HepG2 (cell line): ENCODE data around the gene GFPT1. TPM values are rescaled to one million over a fixed set of nuclear protein-coding genes. Genes with fewer than 3 reads are reported as not detected.

Experiments
- ARHGAP35 ChIP-seq: sonication (generic); formaldehyde crosslinking; IDR thresholded peaks from 2 replicates; pipeline ENCODE4 v1.9.0; 2022; ENCODE audit warnings: mild to moderate bottlenecking, inconsistent platforms, moderate library complexity, missing genetic modification reagents, borderline replicate concordance
- BCL6 ChIP-seq: IDR thresholded peaks from 2 replicates; pipeline ENCODE4 v1.6.1; 2016; ENCODE audit warnings: missing genetic modification reagents, missing compliant biosample characterization
- CBX5 ChIP-seq: sonication (generic); formaldehyde crosslinking; IDR thresholded peaks from 2 replicates; pipeline ENCODE4 v1.4.0; 2020; ENCODE audit warnings: missing genetic modification reagents, borderline replicate concordance
- ELF3 ChIP-seq: IDR thresholded peaks from 2 replicates; pipeline ENCODE4 v1.6.1; 2016; ENCODE audit warnings: missing genetic modification reagents, missing compliant biosample characterization
- HDAC1 ChIP-seq: sonication (generic); formaldehyde crosslinking; IDR thresholded peaks from 2 replicates; pipeline ENCODE4 v1.5.1; 2020; ENCODE audit warnings: mild to moderate bottlenecking, missing genetic modification reagents
- ISL2 ChIP-seq: sonication (generic); formaldehyde crosslinking; IDR thresholded peaks from 2 replicates; pipeline ENCODE4 v1.5.0; 2020; ENCODE audit warnings: missing genetic modification reagents
- KAT7 ChIP-seq: IDR thresholded peaks from 2 replicates; pipeline ENCODE4 v1.6.1; 2018; ENCODE audit warnings: borderline replicate concordance, missing compliant biosample characterization
- MAFK ChIP-seq, 2 experiments: IDR thresholded peaks in 1 of 2; conservative IDR thresholded peaks in 1 of 2; 2 replicates each; pipeline ENCODE4 v1.6.1; 2011; ENCODE audit warnings: improper control_type of control experiment in 2 of 2, low read length in 2 of 2
- MED1 ChIP-seq: sonication (generic); formaldehyde crosslinking; IDR thresholded peaks from 2 replicates; pipeline ENCODE4 v1.4.0; 2020; ENCODE audit warnings: missing genetic modification reagents
- MEIS1 ChIP-seq: sonication (generic); formaldehyde crosslinking; IDR thresholded peaks from 2 replicates; pipeline ENCODE4 v1.9.0; 2021; ENCODE audit warnings: mild to moderate bottlenecking, missing genetic modification reagents, moderate library complexity, borderline replicate concordance
- MXD4 ChIP-seq: IDR thresholded peaks from 2 replicates; pipeline ENCODE4 v1.6.1; 2016; ENCODE audit warnings: mild to moderate bottlenecking, missing biosample characterization, missing genetic modification reagents
- RCOR2 ChIP-seq: IDR thresholded peaks from 2 replicates; pipeline ENCODE4 v1.6.1; 2016; ENCODE audit warnings: missing biosample characterization, missing genetic modification reagents
- TCF7L2 ChIP-seq: IDR thresholded peaks from 2 replicates; pipeline ENCODE4 v1.6.1; 2011; ENCODE audit warnings: mild to moderate bottlenecking, low read depth, low read length, moderate library complexity
- XRCC5 ChIP-seq: fragments of 200-400 bp; formaldehyde crosslinking; optimal IDR thresholded peaks from 2 replicates; pipeline ENCODE3; 2017; ENCODE audit warnings: mild to moderate bottlenecking, low read length
- YY1 ChIP-seq: IDR thresholded peaks from 2 replicates; pipeline ENCODE4 v1.6.1; 2011; ENCODE audit warnings: low read length, low read depth, moderate library complexity, mild to moderate bottlenecking; ENCODE audit not compliant: insufficient read depth, insufficient replicate concordance
- ZBTB20 ChIP-seq: sonication (generic); formaldehyde crosslinking; IDR thresholded peaks from 2 replicates; pipeline ENCODE4 v1.8.1; 2023; ENCODE audit warnings: missing genetic modification reagents, low read depth, mild to moderate bottlenecking, borderline replicate concordance
- ZNF224 ChIP-seq: sonication (generic); formaldehyde crosslinking; IDR thresholded peaks from 2 replicates; pipeline ENCODE4 v1.5.0; 2020; ENCODE audit warnings: mild to moderate bottlenecking, missing genetic modification reagents
- ZNF264 ChIP-seq: sonication (generic); formaldehyde crosslinking; IDR thresholded peaks from 2 replicates; pipeline ENCODE4 v1.4.0; 2020; ENCODE audit warnings: missing genetic modification reagents
- ZNF292 ChIP-seq: sonication (generic); formaldehyde crosslinking; IDR thresholded peaks from 2 replicates; pipeline ENCODE4 v1.8.1; 2022; ENCODE audit warnings: mild to moderate bottlenecking, low read depth, missing genetic modification reagents, borderline replicate concordance
- ZNF34 ChIP-seq: sonication (generic); formaldehyde crosslinking; IDR thresholded peaks from 2 replicates; pipeline ENCODE4 v1.4.0; 2020; ENCODE audit warnings: mild to moderate bottlenecking, missing genetic modification reagents, borderline replicate concordance
- ZNF567 ChIP-seq: sonication (generic); formaldehyde crosslinking; IDR thresholded peaks from 2 replicates; pipeline ENCODE4 v1.8.1; 2023; ENCODE audit warnings: mild to moderate bottlenecking, missing genetic modification reagents, borderline replicate concordance
- ZNF891 ChIP-seq: sonication (generic); formaldehyde crosslinking; IDR thresholded peaks from 2 replicates; pipeline ENCODE4 v1.5.0; 2020; ENCODE audit warnings: mild to moderate bottlenecking, missing genetic modification reagents
- polyA plus RNA-seq, 8 experiments: library from polyadenylated mRNA; depleted of rRNA in 3 of 8; stranded (reverse) in 7 of 8; unstranded in 1 of 8; fragments of >200 nt; fragmentation: Illumina TruSeq in 4 of 8; extraction: Trizol in 4 of 8; gene quantifications; 2 replicates each; pipeline versions ENCODE4 v1.2.1 to v1.2.3, GENCODE V29; 2011 to 2016; ENCODE audit warnings: low read depth in 4 of 8, missing spikeins in 1 of 8, mixed read lengths in 1 of 8; ENCODE audit not compliant: insufficient read depth in 1 of 8
- total RNA-seq, 5 experiments: library from RNA; depleted of rRNA; stranded (reverse); fragments of >200 nt; fragmentation: Illumina TruSeq; extraction: Trizol; gene quantifications; 2 replicates each; pipeline ENCODE4 v1.2.3, GENCODE V29; 2016; ENCODE audit warnings: low read depth in 1 of 5
- TF ChIP-seq, protein P1 (sequence below): sonication (generic); formaldehyde crosslinking; IDR thresholded peaks from 2 replicates; pipeline ENCODE4 v1.4.0; 2020; ENCODE audit warnings: missing genetic modification reagents
- TF ChIP-seq, protein P2 (sequence below): sonication (generic); formaldehyde crosslinking; IDR thresholded peaks from 2 replicates; pipeline ENCODE4 v1.4.0; 2020; ENCODE audit warnings: missing genetic modification reagents
- TF ChIP-seq, protein P3 (sequence below): sonication (generic); IDR thresholded peaks from 2 replicates; pipeline ENCODE4 v1.6.1; 2016; ENCODE audit warnings: low read depth, borderline replicate concordance
- TF ChIP-seq, protein P4 (sequence below): sonication (generic); formaldehyde crosslinking; IDR thresholded peaks from 2 replicates; pipeline ENCODE4 v1.5.0; 2020; ENCODE audit warnings: mild to moderate bottlenecking, missing genetic modification reagents, moderate library complexity

The GFPT1 gene
- total and polyA plus RNA-seq, 2 of the 13 experiments (the other 11 are each of a cell fraction or from before 2014, with no cell fraction given): 24.0 to 84.9 TPM

DNA sequence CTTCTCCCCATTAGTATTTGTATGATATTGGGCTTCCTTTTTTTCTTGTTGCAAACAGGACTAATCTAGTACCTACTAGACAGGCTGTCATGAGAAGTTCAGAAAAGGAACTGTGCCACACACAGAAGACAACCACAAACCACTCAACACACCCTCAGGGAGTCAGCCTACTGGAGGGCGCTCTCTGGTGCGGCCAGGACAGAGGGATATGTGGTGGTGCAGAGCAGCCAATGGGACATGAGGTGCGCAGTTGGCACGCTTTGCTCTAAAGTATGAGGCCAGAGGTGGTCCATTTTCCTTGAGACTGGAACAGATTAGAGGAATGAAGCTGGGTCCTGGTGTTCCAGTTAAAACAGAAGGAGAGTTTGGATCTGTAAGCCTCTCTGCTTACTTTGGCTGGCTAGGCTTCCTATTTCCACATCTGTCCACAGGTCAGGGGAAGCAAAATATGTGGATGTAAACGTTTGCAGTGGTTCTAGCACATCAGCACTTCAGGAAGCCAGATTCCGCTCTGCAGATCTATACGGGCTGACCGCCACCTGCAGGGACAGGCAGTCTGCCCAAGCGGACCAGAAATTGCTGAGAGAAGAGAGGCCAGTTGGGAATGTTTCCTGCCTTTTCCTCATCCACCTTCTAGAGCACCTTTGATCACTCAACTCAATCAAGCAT, 114.1 kb downstream of the GFPT1 start (continued):
- TF ChIP-seq, protein P1, sequence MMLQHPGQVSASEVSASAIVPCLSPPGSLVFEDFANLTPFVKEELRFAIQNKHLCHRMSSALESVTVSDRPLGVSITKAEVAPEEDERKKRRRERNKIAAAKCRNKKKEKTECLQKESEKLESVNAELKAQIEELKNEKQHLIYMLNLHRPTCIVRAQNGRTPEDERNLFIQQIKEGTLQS (CRISPR knock-in tag): no peak
- TF ChIP-seq ZNF567 (CRISPR knock-in tag): no peak
- TF ChIP-seq ELF3 (CRISPR knock-in tag): peak; percentile 78
- no peak for TF ChIP-seq MXD4 (CRISPR knock-in tag)
- TF ChIP-seq MEIS1: no peak
- peak; percentile 53 to 69 for TF ChIP-seq MAFK (conservative IDR thresholded peaks at IDR 0.05 in 1 of 2, IDR thresholded peaks at IDR 0.05 in 1 of 2; ENCODE audit: low read length in 2 of 2)
- TF ChIP-seq KAT7 (CRISPR knock-in tag): 0 out of 2 replicates have a peak, but pooled peaks have one; percentile 36
- TF ChIP-seq ZNF292 (CRISPR knock-in tag): peak; percentile 74; the same call in 1 of the 2 replicates
- no peak for TF ChIP-seq TCF7L2
- TF ChIP-seq ARHGAP35 (CRISPR knock-in tag): 0 out of 2 replicates have a peak, but pooled peaks have one; percentile 51
- TF ChIP-seq, protein P2, sequence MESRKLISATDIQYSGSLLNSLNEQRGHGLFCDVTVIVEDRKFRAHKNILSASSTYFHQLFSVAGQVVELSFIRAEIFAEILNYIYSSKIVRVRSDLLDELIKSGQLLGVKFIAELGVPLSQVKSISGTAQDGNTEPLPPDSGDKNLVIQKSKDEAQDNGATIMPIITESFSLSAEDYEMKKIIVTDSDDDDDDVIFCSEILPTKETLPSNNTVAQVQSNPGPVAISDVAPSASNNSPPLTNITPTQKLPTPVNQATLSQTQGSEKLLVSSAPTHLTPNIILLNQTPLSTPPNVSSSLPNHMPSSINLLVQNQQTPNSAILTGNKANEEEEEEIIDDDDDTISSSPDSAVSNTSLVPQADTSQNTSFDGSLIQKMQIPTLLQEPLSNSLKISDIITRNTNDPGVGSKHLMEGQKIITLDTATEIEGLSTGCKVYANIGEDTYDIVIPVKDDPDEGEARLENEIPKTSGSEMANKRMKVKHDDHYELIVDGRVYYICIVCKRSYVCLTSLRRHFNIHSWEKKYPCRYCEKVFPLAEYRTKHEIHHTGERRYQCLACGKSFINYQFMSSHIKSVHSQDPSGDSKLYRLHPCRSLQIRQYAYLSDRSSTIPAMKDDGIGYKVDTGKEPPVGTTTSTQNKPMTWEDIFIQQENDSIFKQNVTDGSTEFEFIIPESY: peak; percentile 100
- no peak for TF ChIP-seq RCOR2 (CRISPR knock-in tag)
- peak; percentile 72; the same call in 1 of the 2 replicates for TF ChIP-seq ZNF224 (CRISPR knock-in tag)
- TF ChIP-seq MED1 (CRISPR knock-in tag): peak; percentile 87
- TF ChIP-seq, protein P3, sequence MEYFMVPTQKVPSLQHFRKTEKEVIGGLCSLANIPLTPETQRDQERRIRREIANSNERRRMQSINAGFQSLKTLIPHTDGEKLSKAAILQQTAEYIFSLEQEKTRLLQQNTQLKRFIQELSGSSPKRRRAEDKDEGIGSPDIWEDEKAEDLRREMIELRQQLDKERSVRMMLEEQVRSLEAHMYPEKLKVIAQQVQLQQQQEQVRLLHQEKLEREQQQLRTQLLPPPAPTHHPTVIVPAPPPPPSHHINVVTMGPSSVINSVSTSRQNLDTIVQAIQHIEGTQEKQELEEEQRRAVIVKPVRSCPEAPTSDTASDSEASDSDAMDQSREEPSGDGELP: peak; percentile 33; the same call in 1 of the 2 replicates
- TF ChIP-seq YY1: peak; percentile 53
- TF ChIP-seq ZNF264 (CRISPR knock-in tag): 0 out of 2 replicates have a peak, but pooled peaks have one; percentile 48
- TF ChIP-seq CBX5 (CRISPR knock-in tag): peak; percentile 79; the same call in 1 of the 2 replicates
- TF ChIP-seq HDAC1: peak; percentile 54; the same call in 1 of the 2 replicates
- peak; percentile 59 for TF ChIP-seq ZBTB20 (CRISPR knock-in tag)
- no peak for TF ChIP-seq XRCC5
- peak; percentile 61; the same call in 1 of the 2 replicates for TF ChIP-seq ZNF891 (CRISPR knock-in tag)
- TF ChIP-seq, protein P4, sequence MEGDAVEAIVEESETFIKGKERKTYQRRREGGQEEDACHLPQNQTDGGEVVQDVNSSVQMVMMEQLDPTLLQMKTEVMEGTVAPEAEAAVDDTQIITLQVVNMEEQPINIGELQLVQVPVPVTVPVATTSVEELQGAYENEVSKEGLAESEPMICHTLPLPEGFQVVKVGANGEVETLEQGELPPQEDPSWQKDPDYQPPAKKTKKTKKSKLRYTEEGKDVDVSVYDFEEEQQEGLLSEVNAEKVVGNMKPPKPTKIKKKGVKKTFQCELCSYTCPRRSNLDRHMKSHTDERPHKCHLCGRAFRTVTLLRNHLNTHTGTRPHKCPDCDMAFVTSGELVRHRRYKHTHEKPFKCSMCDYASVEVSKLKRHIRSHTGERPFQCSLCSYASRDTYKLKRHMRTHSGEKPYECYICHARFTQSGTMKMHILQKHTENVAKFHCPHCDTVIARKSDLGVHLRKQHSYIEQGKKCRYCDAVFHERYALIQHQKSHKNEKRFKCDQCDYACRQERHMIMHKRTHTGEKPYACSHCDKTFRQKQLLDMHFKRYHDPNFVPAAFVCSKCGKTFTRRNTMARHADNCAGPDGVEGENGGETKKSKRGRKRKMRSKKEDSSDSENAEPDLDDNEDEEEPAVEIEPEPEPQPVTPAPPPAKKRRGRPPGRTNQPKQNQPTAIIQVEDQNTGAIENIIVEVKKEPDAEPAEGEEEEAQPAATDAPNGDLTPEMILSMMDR (CRISPR knock-in tag): peak; percentile 85
- TF ChIP-seq BCL6 (CRISPR knock-in tag): peak; percentile 73
- no peak for TF ChIP-seq ZNF34 (CRISPR knock-in tag)
- peak; percentile 41; the same call in 1 of the 2 replicates for TF ChIP-seq ISL2 (CRISPR knock-in tag)
